A172 (cell line): ENCODE data around the gene SCAMP5. TPM values are rescaled to one million over a fixed set of nuclear protein-coding genes. Genes with fewer than 3 reads are reported as not detected.

Experiments
- DNase-seq: peaks from one replicate; pipeline ENCODE4 v3.0.0-alpha.2; 2015; ENCODE audit warnings: low spot score
- total RNA-seq: library from RNA; depleted of rRNA; stranded (reverse); fragments of >200 nt; shearing (Covaris generic); gene quantifications from 2 replicates; pipeline ENCODE4 v1.2.3, GENCODE V29; 2014

Gene SCAMP5
- total RNA-seq, 1 experiment from 2014 or later, result 4.7 TPM

- DNase-seq, result no peak
Observed at GRCh38 chr15:75048394-75048793, 53.0 kb downstream of the SCAMP5 start.

GRCh38 chr15:75049392-75049791, 54.0 kb downstream of the SCAMP5 start:
- DNase-seq, result no peak

DNA sequence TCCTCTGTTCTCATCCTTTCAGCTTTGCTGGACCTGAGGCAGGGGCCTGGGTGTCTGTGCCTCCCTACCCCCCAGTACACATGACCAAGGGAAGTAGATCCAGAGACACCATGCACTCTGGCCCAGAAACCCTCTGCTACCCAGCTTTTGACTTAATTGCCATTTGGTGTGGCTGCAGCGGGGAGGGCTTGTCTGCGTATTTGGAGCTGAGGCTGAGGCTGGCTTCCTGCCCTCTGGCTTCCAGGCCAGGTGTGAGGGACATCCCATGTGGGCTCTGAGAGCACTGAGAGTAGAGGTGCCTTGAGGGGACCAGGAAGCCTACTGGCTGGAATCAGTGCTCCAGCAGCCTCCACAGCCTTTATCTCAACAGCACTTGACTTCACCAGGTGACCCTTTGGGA, 54.9 kb downstream of the SCAMP5 start:
- DNase-seq, result no peak

DNA sequence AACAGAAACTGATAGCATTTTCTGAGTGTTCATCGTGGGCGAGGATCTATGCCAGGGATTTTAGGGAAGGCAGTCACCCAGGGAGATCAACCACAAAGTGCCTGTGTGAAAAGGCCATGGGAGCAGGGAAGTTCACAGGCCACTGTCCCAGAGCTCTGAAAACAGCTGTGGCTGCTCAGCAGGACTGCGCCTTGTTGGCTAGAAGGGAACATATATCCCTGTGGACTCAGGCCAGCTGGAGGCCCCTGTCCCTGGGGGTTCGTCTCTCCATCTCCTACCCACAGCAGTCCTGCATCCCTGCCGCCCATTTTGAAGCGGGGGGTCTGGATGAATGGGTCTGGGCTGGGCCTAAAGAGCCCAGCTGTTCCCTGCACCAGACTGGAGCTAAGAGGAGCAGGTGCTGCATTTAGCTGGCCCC, 55.8 kb downstream of the SCAMP5 start:
- no peak for DNase-seq

- no peak for DNase-seq
Observed at GRCh38 chr15:75051711-75052110, 56.3 kb downstream of the SCAMP5 start.

GRCh38 chr15:75052972-75053747, 57.8 kb downstream of the SCAMP5 start:
- DNase-seq, result no peak

- no peak for DNase-seq
Observed at GRCh38 chr15:75053748-75054125, 58.4 kb downstream of the SCAMP5 start.

GRCh38 chr15:75054172-75054897, 59.0 kb downstream of the SCAMP5 start:
- no peak for DNase-seq

DNA sequence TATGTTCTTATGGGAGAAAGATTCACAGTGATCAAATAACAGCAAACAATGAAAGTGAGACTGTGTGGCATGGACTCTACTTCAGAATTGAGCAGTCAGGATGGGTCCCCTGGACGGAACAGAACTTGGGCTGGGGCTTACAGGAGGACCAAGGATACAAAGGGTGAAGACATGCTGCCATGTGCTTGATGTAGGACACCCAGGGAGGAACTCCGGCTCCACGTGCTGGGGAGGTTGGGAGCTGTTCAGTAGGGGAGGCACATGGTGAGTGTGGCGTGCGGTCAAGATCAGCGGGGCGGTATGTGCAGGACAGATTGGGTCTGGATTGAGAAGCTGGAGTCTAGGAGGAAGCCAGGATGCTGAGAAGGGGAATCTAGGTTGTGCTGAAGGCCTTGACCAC, 60.7 kb downstream of the SCAMP5 start:
- no peak for DNase-seq

- DNase-seq, result no peak
Observed at GRCh38 chr15:75058127-75058905, 63.0 kb downstream of the SCAMP5 start.

DNA sequence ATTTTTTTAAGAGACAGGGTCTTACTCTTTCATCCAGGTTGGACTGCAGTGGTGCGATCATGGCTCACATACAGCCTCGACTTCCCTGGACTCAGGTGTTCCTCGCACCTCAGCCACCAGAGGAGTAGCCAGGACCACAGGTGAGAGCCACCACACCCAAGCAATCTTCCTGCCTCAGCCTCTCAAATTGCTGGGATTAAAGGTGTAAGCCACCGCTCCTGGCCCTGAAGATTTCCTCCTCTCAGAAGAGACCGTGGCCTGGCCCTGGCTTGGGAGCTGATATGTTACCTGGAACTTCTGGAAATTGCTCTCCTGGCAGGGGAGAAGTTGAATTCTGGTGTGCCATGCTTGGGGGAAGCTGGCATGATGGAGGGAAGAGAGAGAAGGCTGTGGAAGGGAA, 64.2 kb downstream of the SCAMP5 start:
- DNase-seq, result no peak

GRCh38 chr15:75061272-75061671, 65.9 kb downstream of the SCAMP5 start:
- DNase-seq, result no peak

DNA sequence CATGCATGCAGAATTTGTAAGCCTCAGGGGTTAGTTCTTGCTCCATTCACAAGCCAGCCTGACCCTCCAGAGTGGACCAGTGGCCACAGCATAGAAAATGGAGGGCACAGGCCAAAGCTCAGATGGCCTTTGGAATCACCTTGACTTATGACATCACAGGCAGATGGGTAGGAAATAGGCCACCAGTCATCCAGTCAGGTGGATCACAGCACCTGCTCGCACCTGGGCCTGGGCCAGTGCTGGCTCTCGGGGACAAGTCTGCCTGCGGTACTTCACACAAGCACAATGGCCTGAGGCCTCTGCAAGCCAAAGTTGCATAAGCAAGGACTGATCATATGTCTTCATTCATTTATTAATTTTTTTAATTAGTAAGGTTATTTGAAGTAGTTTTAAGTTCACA, 67.3 kb downstream of the SCAMP5 start:
- no peak for DNase-seq

DNA sequence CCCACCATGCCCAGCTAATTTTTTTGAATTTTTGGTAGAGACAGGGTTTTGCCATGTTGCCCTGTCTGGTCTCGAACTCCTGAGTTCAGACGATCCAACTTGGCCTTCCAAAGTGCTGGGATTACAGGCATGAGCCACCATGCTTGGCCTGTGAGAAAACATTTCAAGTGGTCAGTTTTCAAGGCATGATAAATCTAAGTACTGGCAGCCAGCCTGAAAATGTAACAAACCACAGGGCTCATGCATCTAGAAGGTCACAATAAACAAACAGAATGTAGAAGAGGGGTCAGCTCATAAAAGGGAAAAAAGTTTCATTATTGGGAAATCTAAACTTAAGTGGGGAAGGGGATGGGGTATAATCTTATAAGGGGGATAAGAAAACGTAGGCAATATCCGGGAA, 68.0 kb downstream of the SCAMP5 start:
- DNase-seq, result peak; percentile 83

- no peak for DNase-seq
Observed at GRCh38 chr15:75063889-75064288, 68.5 kb downstream of the SCAMP5 start.

DNA sequence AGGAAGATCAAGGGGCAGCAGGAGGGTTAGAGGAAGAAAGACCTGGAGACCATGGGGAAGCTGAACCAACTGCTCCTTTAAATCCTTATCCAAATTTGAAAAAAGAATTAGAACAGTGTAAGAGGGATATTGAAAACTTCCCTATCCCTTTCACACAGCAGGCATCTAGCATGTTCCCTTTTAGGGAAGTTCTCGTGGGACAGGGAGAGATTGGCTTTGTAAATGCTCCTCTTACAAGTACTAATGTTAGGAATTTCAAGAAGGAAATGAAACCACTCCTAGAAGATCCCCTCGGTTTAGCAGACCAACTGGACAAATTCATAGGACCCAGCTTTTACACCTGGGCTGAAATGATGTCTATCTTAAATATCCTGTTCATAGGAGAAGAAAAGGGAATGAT, 69.5 kb downstream of the SCAMP5 start:
- no peak for DNase-seq

- no peak for DNase-seq
Observed at GRCh38 chr15:75065467-75065850, 70.1 kb downstream of the SCAMP5 start.

- DNase-seq, result peak; percentile 56
Observed at GRCh38 chr15:75065851-75066509, 70.6 kb downstream of the SCAMP5 start.

GRCh38 chr15:75067123-75067830, 71.9 kb downstream of the SCAMP5 start:
- peak; percentile 94 for DNase-seq

DNA sequence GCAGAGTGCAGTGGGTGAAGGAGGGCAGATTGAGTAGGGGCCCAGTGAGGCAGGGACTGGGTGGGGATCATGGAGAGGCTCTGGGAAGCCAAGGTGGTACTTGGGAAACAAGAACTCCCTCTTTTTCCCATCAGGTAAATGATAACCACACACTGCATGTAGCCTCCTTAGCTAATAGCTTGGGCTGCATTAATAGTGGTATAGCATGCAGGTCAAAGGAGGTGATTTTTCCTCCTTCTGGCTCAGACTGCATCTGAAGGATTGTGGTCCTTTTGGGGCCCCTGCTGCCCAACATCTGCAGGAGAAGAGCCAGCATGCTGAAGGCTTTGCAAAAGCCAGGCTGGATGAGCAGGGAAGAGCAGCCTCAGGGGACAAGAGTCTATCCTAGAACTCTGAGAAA, 73.4 kb downstream of the SCAMP5 start:
- DNase-seq, result no peak

- DNase-seq, result no peak
Observed at GRCh38 chr15:75069301-75069925, 74.0 kb downstream of the SCAMP5 start.
